Neural progenitor cell (in vitro differentiated cells): Measurements from ENCODE around the gene KIF26B. TPM values are rescaled to one million over a fixed set of nuclear protein-coding genes. Genes with fewer than 3 reads are reported as not detected.

ENCODE experiments used
- DNase-seq: peaks from one replicate; pipeline ENCODE4 v3.0.0-alpha.2; 2016; ENCODE audit warnings: low spot score
- H2AFZ ChIP-seq: fragments of 200-600 bp; sonication (generic); replicated peaks from 2 replicates; pipeline ENCODE4 v1.6.1; 2016; ENCODE audit warnings: antibody characterized with exemption
- H3F3A ChIP-seq: fragments of 200-600 bp; sonication (generic); 2 replicates; pipeline ENCODE4 v1.6.1; 2016; ENCODE audit warnings: antibody characterized with exemption, low read depth
- H3K27ac ChIP-seq: fragments of 200-600 bp; sonication (generic); 2 replicates; pipeline ENCODE4 v1.5.1; 2016; ENCODE audit warnings: mild to moderate bottlenecking
- H3K27me3 ChIP-seq: fragments of 200-600 bp; sonication (generic); 2 replicates; pipeline ENCODE4 v1.6.1; 2016; ENCODE audit warnings: mild to moderate bottlenecking, moderate library complexity
- H3K36me3 ChIP-seq: fragments of 200-600 bp; sonication (generic); 2 replicates; pipeline ENCODE4 v1.5.1; 2016
- H3K4me1 ChIP-seq: fragments of 200-600 bp; sonication (generic); 2 replicates; pipeline ENCODE4 v1.6.1; 2016; ENCODE audit warnings: mixed run types
- H3K4me2 ChIP-seq: fragments of 200-600 bp; sonication (generic); 2 replicates; pipeline ENCODE4 v1.6.1; 2016
- H3K4me3 ChIP-seq: fragments of 200-600 bp; sonication (generic); 2 replicates; pipeline ENCODE4 v1.5.1; 2016
- H3K79me2 ChIP-seq: fragments of 200-600 bp; sonication (generic); 2 replicates; pipeline ENCODE4 v1.6.1; 2016; ENCODE audit warnings: low read depth
- H3K9ac ChIP-seq: fragments of 200-600 bp; sonication (generic); 2 replicates; pipeline ENCODE4 v1.6.1; 2016
- H3K9me3 ChIP-seq: fragments of 200-600 bp; sonication (generic); 2 replicates; pipeline ENCODE4 v1.5.1; 2016; ENCODE audit warnings: low read depth
- H4K20me1 ChIP-seq: fragments of 200-600 bp; sonication (generic); 2 replicates; pipeline ENCODE4 v1.6.1; 2016; ENCODE audit warnings: low read depth
- H3K27ac Mint-ChIP-seq: 3 replicates; pipeline ENCODE4 v1.8.0; 2021; ENCODE audit warnings: mixed read lengths
- H3K27me3 Mint-ChIP-seq: 2 replicates; pipeline ENCODE4 v1.8.0; 2022; ENCODE audit warnings: low read depth, mild to moderate bottlenecking, inconsistent platforms, moderate library complexity, mixed read lengths; ENCODE audit not compliant: insufficient read depth
- H3K36me3 Mint-ChIP-seq: 3 replicates; pipeline ENCODE4 v1.8.0; 2021; ENCODE audit warnings: mixed read lengths
- H3K4me1 Mint-ChIP-seq: 3 replicates; pipeline ENCODE4 v1.8.0; 2021; ENCODE audit warnings: mixed read lengths
- H3K4me3 Mint-ChIP-seq: 3 replicates; pipeline ENCODE4 v1.8.0; 2021; ENCODE audit warnings: mild to moderate bottlenecking, moderate library complexity, mixed read lengths
- H3K9me3 Mint-ChIP-seq: 3 replicates; pipeline ENCODE4 v1.8.0; 2020; ENCODE audit warnings: mixed read lengths
- CTCF ChIP-seq: fragments of 200-600 bp; sonication (generic); IDR thresholded peaks from 2 replicates; pipeline ENCODE4 v1.5.1; 2017; ENCODE audit warnings: antibody characterized with exemption, mild to moderate bottlenecking
- EZH2 ChIP-seq: fragments of 200-600 bp; sonication (generic); IDR thresholded peaks from 2 replicates; pipeline ENCODE4 v1.6.1; 2017; ENCODE audit warnings: antibody characterized with exemption, mild to moderate bottlenecking, moderate library complexity
- EZH2phosphoT487 ChIP-seq: fragments of 200-600 bp; sonication (generic); IDR thresholded peaks from 2 replicates; pipeline ENCODE4 v1.6.1; 2017; ENCODE audit warnings: antibody characterized with exemption
- total RNA-seq: library from RNA; depleted of rRNA; stranded (reverse); fragments of >200 nt; gene quantifications from 2 replicates; pipeline ENCODE4 v1.2.3, GENCODE V29; 2015; ENCODE audit warnings: low replicate concordance

The KIF26B gene
- total RNA-seq, 1 donor from 2014 or later = 0.47 TPM

GRCh38 chr1:245263529-245264095 is 108.8 kb downstream of the KIF26B start:
- no peak for DNase-seq
- no peaks in the 10 kb centered on the region for H3K36me3 Mint-ChIP-seq
- TF ChIP-seq CTCF (no peak), EZH2phosphoT487 (no peak), EZH2 (no peak)
- no peak overlapping the region for H3K27ac Mint-ChIP-seq
- no peaks in the 10 kb centered on the region for H3K9me3 Mint-ChIP-seq
- no peaks in the 10 kb centered on the region for H3F3A ChIP-seq
- H3K4me1 ChIP-seq = peaks cover 8% of the 10 kb centered on the region
- no peak overlapping the region for H3K4me2 ChIP-seq
- no peaks in the 10 kb centered on the region for H4K20me1 ChIP-seq
- H3K4me3 ChIP-seq = no peak overlapping the region
- H2AFZ ChIP-seq = no peak overlapping the region
- peaks cover 43% of the 10 kb centered on the region for H3K4me1 Mint-ChIP-seq
- H3K79me2 ChIP-seq = no peaks in the 10 kb centered on the region
- H3K36me3 ChIP-seq = no peaks in the 10 kb centered on the region
- no peaks in the 10 kb centered on the region for H3K9me3 ChIP-seq
- peaks cover 5% of the 10 kb centered on the region for H3K27me3 Mint-ChIP-seq
- H3K27ac ChIP-seq = no peak overlapping the region
- no peak overlapping the region for H3K9ac ChIP-seq
- no peaks in the 10 kb centered on the region for H3K27me3 ChIP-seq
- H3K4me3 Mint-ChIP-seq = no peak overlapping the region

- Mint-ChIP-seq H3K36me3 (no peaks in the 10 kb centered on the region), H3K4me3 (no peak overlapping the region), H3K27me3 (peaks cover 5% of the 10 kb centered on the region), H3K4me1 (peaks cover 39% of the 10 kb centered on the region), H3K27ac (no peak overlapping the region), H3K9me3 (no peaks in the 10 kb centered on the region)
- Histone ChIP-seq H2AFZ (no peak overlapping the region), H3K27me3 (no peaks in the 10 kb centered on the region), H4K20me1 (no peaks in the 10 kb centered on the region), H3K4me3 (no peak overlapping the region), H3K9me3 (no peaks in the 10 kb centered on the region), H3F3A (no peaks in the 10 kb centered on the region), H3K27ac (no peak overlapping the region), H3K9ac (no peak overlapping the region), H3K4me1 (peaks cover 8% of the 10 kb centered on the region), H3K79me2 (no peaks in the 10 kb centered on the region), H3K36me3 (no peaks in the 10 kb centered on the region), H3K4me2 (no peak overlapping the region)
- TF ChIP-seq EZH2phosphoT487 (no peak), CTCF (no peak), EZH2 (no peak)
- DNase-seq = no peak
Observed at GRCh38 chr1:245264226-245264625, 109.4 kb downstream of the KIF26B start.

GRCh38 chr1:245266105-245266504 is 111.3 kb downstream of the KIF26B start:
- H2AFZ ChIP-seq = no peak overlapping the region
- no peaks in the 10 kb centered on the region for H4K20me1 ChIP-seq
- no peaks in the 10 kb centered on the region for H3F3A ChIP-seq
- H3K27me3 ChIP-seq = no peaks in the 10 kb centered on the region
- H3K4me1 ChIP-seq = peaks cover 8% of the 10 kb centered on the region
- Mint-ChIP-seq H3K4me3 (no peak overlapping the region), H3K4me1 (peaks cover 39% of the 10 kb centered on the region), H3K36me3 (no peaks in the 10 kb centered on the region), H3K27ac (no peak overlapping the region), H3K27me3 (peaks cover under 1% of the 10 kb centered on the region), H3K9me3 (peaks cover 9% of the 10 kb centered on the region)
- DNase-seq = no peak
- H3K4me3 ChIP-seq = no peak overlapping the region
- no peak overlapping the region for H3K9ac ChIP-seq
- no peaks in the 10 kb centered on the region for H3K79me2 ChIP-seq
- no peak for TF ChIP-seq CTCF
- TF ChIP-seq EZH2 = no peak
- TF ChIP-seq EZH2phosphoT487 = no peak
- H3K27ac ChIP-seq = no peak overlapping the region
- H3K4me2 ChIP-seq = no peak overlapping the region
- no peaks in the 10 kb centered on the region for H3K36me3 ChIP-seq
- peaks cover 6% of the 10 kb centered on the region for H3K9me3 ChIP-seq
